Esophagus squamous epithelium (tissue), 4 donors: ENCODE results near the gene CCDC116.

Experiments
- POLR2A ChIP-seq, 4 donors: fragments of 450-650 bp; IDR thresholded peaks; one replicate each; pipeline ENCODE4 v1.6.1; 2017; ENCODE audit warnings: antibody characterized with exemption in 4 of 4, mild to moderate bottlenecking in 4 of 4, moderate library complexity in 3 of 4
- TF ChIP-seq, protein P1 (sequence below), 6 experiments: fragments of 450-650 bp in 4 of 6; fragments of 200-600 bp in 2 of 6; sonication (generic) in 2 of 6; IDR thresholded peaks; one replicate each; pipeline ENCODE4 v1.5.1; 2016 to 2019; ENCODE audit warnings: antibody characterized with exemption in 6 of 6, mild to moderate bottlenecking in 4 of 6, moderate library complexity in 4 of 6

DNA sequence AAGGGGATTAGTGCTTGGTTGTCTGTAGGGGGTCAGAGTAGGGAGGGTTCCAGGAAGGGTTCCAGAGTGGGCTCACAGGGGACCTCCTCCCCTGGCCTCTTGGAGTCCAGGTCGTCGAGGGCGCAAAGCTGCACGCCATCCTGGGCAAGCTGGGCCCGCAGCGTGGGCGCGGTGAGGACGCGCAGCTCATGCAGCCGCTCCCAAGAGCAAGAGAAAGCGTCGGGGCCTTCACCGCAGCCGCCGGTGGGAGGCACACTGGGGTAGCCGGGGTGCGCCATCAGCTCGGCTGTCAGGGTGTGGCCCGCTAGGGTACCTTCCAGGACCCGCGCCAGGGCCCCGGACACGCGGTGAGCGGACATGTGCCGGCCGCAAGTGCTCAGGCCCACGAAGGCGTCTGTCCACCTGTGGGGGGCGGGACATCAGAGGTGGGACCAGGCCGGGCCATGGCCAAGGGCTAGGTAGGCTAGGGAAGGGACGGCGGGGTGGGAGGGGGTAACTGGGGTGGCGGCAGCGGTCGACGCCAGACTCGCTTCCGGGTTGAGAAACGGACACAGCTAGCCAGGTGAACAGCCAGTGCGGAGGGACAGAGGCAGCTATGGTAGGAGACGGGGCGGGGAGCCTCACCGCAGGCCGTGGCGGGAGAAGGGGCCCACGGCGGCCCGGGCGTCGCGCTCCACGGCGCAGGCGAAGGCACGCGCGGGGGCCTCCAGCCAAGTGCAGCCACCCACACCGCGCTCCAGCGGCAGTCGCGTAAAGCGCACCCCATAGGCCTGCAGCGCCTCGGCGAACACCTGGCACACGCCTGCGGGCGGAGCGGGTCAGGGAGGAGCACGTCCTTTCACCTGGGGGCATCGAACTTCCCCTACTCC is 3.9 kb upstream of the CCDC116 start:
- TF ChIP-seq POLR2A (IDR thresholded peaks at IDR 0.05): no peak
- TF ChIP-seq, protein P1, sequence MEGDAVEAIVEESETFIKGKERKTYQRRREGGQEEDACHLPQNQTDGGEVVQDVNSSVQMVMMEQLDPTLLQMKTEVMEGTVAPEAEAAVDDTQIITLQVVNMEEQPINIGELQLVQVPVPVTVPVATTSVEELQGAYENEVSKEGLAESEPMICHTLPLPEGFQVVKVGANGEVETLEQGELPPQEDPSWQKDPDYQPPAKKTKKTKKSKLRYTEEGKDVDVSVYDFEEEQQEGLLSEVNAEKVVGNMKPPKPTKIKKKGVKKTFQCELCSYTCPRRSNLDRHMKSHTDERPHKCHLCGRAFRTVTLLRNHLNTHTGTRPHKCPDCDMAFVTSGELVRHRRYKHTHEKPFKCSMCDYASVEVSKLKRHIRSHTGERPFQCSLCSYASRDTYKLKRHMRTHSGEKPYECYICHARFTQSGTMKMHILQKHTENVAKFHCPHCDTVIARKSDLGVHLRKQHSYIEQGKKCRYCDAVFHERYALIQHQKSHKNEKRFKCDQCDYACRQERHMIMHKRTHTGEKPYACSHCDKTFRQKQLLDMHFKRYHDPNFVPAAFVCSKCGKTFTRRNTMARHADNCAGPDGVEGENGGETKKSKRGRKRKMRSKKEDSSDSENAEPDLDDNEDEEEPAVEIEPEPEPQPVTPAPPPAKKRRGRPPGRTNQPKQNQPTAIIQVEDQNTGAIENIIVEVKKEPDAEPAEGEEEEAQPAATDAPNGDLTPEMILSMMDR (IDR thresholded peaks at IDR 0.05): no peak
